Psoas muscle (tissue), 8 donors: ENCODE measurements around the gene RELN. TPM values are rescaled to one million over a fixed set of nuclear protein-coding genes. Genes with fewer than 3 reads are reported as not detected.

ENCODE experiments used
- ATAC-seq, 4 donors: fragments of 200-7000 bp; cut with Tn5 transposase; one replicate each; pipeline ENCODE4 v1.9.1; 2020; ENCODE audit warnings: moderate library complexity in 3 of 4, mild to moderate bottlenecking in 2 of 4
- DNase-seq, 2 donors: peaks; one replicate each; pipeline ENCODE4 v3.0.0-alpha.2; 2020
- H3K27ac ChIP-seq: fragments of 200-600 bp; one replicate; pipeline ENCODE4 v1.8.0; 2022
- H3K27me3 ChIP-seq, 3 donors: fragments of 200-600 bp in 1 of 3; one replicate each; pipeline versions ENCODE4 v1.6.1 to v1.8.0; 2013 to 2022; ENCODE audit warnings: low read length in 2 of 3, mild to moderate bottlenecking in 2 of 3, moderate library complexity in 1 of 3; ENCODE audit not compliant: insufficient read depth in 3 of 3
- H3K36me3 ChIP-seq, 2 donors: fragments of 200-600 bp in 1 of 2; one replicate each; pipeline versions ENCODE4 v1.6.1 to v1.8.0; 2013 to 2022; ENCODE audit warnings: low read depth in 1 of 2, mild to moderate bottlenecking in 1 of 2, moderate library complexity in 1 of 2; ENCODE audit not compliant: insufficient read depth in 1 of 2
- H3K4me1 ChIP-seq: fragments of 200-600 bp; one replicate; pipeline ENCODE4 v1.8.0; 2022
- H3K4me3 ChIP-seq: fragments of 200-600 bp; one replicate; pipeline ENCODE4 v1.8.0; 2022; ENCODE audit warnings: mild to moderate bottlenecking
- H3K9me3 ChIP-seq: fragments of 200-600 bp; one replicate; pipeline ENCODE4 v1.8.0; 2022
- WGBS, 3 donors: extraction: QIAGEN DNeasy Blood & Tissue Kit; methylation state at CpG; one replicate each; pipeline versions ENCODE4 v1.1.6 to v1.1.7; 2013; 5-methylcytosine and 5-hydroxymethylcytosine counted together
- intact Hi-C, 2 donors: fragments of 100-400 bp; cut with DNase I; formaldehyde crosslinking; loops; one replicate each; pipeline versions ENCODE4 v1.11.0 to v1.14.2; 2022
- polyA plus RNA-seq, 3 donors: library from polyadenylated mRNA; stranded (reverse); fragments of 200-250 nt; gene quantifications; one replicate each; pipeline ENCODE4 v1.2.3, GENCODE V29; 2013
- total RNA-seq, 4 donors: library from RNA; stranded (reverse); fragmentation: NEBNext Ultra II Directional in 2 of 4; extraction: Animal tissue kit (Norgen Biotek cat#: 25700) in 2 of 4; gene quantifications; one replicate each; pipeline versions ENCODE4 v1.2.1 to v1.2.4, GENCODE V29; 2021 to 2023
- TF ChIP-seq, protein P1 (sequence below): fragments of 200-600 bp; IDR thresholded peaks from one replicate; pipeline ENCODE4 v1.8.0; 2022; ENCODE audit warnings: antibody characterized with exemption
- donor health status: healthy with polysubstance abuse.
- donor health status: DM: no; HTN: no; CAD: no; lungs with moderate emphysema.
- donor health status: Bipolar disorder and iron deficiency.
- donor health status: healthy.
- donor health status: DM: yes; HTN: yes; CAD: no.
- donor health status: DM: no; HTN: no; CAD: no.
- donor health status: DM: no; HTN: no; CAD: no.
- donor health status: DM: yes; HTN: yes; CAD: no.

The RELN gene
- total and polyA plus RNA-seq, 7 donors: 0.10 to 0.44 (median 0.32) TPM

DNA sequence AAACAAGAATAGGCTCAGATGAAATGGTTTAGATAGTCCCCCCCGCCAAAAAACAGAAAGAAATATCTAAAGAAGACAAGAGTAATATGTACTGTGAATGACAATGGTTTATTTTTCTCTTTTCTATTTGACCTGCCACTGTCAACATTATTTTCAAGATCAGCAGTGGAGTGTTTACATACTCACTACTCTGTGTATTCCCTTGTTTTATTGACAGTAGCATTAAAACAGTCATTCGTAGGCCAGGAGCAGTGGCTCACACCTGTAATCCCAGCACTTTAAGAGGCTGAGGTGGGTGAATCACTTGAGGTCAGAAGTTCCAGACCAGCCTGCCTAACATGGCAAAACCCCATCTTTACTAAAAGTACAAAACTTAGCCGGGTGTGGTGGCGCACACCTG lies 298.2 kb downstream of the RELN start:
- no peak for ATAC-seq
- TF ChIP-seq, protein P1, sequence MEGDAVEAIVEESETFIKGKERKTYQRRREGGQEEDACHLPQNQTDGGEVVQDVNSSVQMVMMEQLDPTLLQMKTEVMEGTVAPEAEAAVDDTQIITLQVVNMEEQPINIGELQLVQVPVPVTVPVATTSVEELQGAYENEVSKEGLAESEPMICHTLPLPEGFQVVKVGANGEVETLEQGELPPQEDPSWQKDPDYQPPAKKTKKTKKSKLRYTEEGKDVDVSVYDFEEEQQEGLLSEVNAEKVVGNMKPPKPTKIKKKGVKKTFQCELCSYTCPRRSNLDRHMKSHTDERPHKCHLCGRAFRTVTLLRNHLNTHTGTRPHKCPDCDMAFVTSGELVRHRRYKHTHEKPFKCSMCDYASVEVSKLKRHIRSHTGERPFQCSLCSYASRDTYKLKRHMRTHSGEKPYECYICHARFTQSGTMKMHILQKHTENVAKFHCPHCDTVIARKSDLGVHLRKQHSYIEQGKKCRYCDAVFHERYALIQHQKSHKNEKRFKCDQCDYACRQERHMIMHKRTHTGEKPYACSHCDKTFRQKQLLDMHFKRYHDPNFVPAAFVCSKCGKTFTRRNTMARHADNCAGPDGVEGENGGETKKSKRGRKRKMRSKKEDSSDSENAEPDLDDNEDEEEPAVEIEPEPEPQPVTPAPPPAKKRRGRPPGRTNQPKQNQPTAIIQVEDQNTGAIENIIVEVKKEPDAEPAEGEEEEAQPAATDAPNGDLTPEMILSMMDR: no peak
- Histone ChIP-seq H3K9me3 (no peaks in the 10 kb centered on the region), H3K27me3 (peaks cover 0 to 3% (median 0%) of the 10 kb centered on the region in 3 donors), H3K4me1 (no peaks in the 10 kb centered on the region), H3K36me3 (no peaks in the 10 kb centered on the region), H3K4me3 (no peak overlapping the region), H3K27ac (no peak overlapping the region)
- intact Hi-C loops: no loop called here
- 87 to 92% (median 88%) methylated on average over 4 of the region's 4 CpGs for WGBS, 3 donors
- no peak for DNase-seq

DNA sequence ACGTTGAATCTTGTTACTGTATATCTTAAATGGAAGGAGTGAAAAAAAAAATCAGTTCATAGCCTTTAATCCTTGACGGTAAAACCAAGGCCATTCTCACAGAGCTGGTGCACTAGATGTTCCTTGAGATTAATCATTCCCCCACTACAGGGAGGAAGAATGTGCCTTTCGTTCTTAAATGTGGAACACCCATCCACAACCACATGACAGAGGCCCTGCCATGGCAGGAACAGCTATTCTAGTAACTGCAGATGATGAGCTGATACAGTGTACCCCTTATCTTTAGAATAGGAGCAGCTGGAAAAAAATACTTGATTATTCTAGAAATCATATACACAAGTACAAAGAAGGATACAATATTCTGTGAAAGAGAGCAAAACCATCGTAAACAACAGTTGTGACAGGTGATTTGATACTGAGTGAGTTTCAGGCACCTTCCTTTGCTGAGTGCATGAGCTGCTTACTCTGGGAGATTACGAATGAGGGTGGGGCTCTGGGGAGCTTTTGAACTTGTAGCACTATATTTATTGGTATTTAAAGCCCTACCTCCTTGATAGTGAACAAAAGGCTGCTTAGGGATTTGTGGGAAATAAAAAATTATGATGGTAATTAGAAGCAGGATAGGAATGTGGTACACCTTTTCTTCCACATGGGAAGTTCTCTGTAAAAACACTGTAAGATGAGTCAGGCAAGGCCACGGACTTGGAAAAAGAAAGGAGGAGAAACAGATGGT lies 299.1 kb downstream of the RELN start:
- Histone ChIP-seq H3K9me3 (no peaks in the 10 kb centered on the region), H3K27me3 (peaks cover 0 to 3% (median 0%) of the 10 kb centered on the region in 3 donors), H3K36me3 (no peaks in the 10 kb centered on the region), H3K27ac (no peak overlapping the region), H3K4me3 (no peak overlapping the region), H3K4me1 (no peaks in the 10 kb centered on the region)
- DNase-seq: no peak
- no peak for ATAC-seq
- intact Hi-C loops: no loop called here
- TF ChIP-seq, protein P1: no peak
- 60 to 64% (median 64%) methylated on average over 6 of the region's 6 CpGs for WGBS, 3 donors

DNA sequence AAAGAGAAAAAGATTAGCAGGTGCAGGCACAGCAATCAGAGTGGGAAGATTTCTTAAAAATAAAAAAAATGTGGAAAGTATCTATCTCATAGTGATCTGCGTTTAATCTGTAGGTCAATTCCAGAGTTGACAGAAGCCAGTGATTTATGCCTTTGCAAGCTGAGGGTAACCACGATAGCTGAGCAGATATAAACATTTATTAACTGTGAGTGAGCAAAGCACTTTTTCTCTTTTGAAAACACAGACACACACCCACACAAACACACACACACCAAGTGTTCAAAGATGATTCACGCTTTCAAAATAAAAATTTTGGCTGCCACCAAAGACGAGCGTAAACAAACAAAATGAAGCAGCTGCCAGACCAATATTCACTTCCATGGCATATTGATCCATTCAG lies 300.2 kb downstream of the RELN start:
- Histone ChIP-seq H3K27ac (no peak overlapping the region), H3K36me3 (no peaks in the 10 kb centered on the region), H3K9me3 (no peaks in the 10 kb centered on the region), H3K4me1 (no peaks in the 10 kb centered on the region), H3K27me3 (peaks cover 0 to 3% (median 0%) of the 10 kb centered on the region in 3 donors), H3K4me3 (no peak overlapping the region)
- ATAC-seq (no peak), DNase-seq (no peak)
- TF ChIP-seq, protein P1: no peak
- whole genome bisulfite sequencing, 3 donors: 20 to 34% (median 24%) methylated on average over 5 of the region's 5 CpGs
- intact Hi-C loops: no loop called here

DNA sequence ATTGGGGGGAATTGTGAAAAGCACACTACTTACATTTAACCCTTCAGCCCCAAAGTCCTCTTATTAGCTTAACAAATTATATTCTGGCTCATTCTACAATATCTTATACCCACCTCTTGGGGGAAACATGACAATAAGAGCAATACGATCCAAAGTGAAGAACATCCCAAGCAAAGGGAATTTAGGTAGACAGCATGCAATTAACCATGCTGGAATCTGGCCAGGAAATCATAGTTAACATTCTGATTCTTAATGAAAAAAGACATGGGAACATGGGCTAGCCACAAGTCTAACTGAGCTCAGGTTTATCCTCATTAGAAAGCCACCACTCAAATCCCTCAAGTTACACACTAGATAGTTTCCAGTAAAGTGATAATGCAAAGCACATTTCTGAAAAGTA lies 301.5 kb downstream of the RELN start:
- no peak for ATAC-seq
- intact Hi-C loops: no loop called here
- Histone ChIP-seq H3K27me3 (peaks cover 0 to 3% (median 0%) of the 10 kb centered on the region in 3 donors), H3K36me3 (no peaks in the 10 kb centered on the region), H3K4me1 (no peaks in the 10 kb centered on the region), H3K27ac (no peak overlapping the region), H3K4me3 (no peak overlapping the region), H3K9me3 (no peaks in the 10 kb centered on the region)
- WGBS, 3 donors: 66 to 70% (median 67%) methylated on average over 1 of the region's 1 CpG
- TF ChIP-seq, protein P1: no peak
- DNase-seq: no peak

DNA sequence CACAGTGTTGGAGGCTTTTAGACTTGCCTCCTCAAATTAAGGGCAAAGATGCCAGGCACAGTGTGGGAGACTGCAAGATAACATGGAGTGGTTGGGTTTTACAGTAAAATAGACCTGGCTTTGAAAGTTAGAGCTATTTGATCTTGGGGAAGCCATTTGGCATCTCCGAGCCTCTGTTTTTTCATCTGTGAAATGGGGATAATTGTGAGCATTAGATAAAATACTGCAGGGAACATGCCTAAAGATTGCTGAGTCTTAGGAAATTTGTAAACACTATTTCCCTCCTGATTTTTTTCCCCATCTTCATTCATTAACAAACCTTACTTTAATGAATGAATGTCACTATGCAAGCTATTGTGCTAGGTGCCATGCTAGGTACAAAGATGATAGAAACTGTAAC lies 302.2 kb downstream of the RELN start:
- peaks cover 0 to 3% (median 0%) of the 10 kb centered on the region in 3 donors for H3K27me3 ChIP-seq
- no peak overlapping the region for H3K27ac ChIP-seq
- 39 to 45% (median 39%) methylated on average over 1 of the region's 1 CpG for WGBS, 3 donors
- no peak overlapping the region for H3K4me3 ChIP-seq
- no peaks in the 10 kb centered on the region for H3K4me1 ChIP-seq
- DNase-seq: no peak
- no peak for ATAC-seq
- H3K9me3 ChIP-seq: no peaks in the 10 kb centered on the region
- TF ChIP-seq, protein P1: no peak
- no peaks in the 10 kb centered on the region for H3K36me3 ChIP-seq
- intact Hi-C loops: no loop called here
